Measurements from ENCODE around the gene BTBD3. TPM values are rescaled to one million over a fixed set of nuclear protein-coding genes. Genes with fewer than 3 reads are reported as not detected.
A peak's percentile ranks its signal among the peaks of the same experiment; 100 is the strongest.

The BTBD3 gene
- total and polyA plus RNA-seq, 4 donors: 5.1 to 25.6 (median 17.3) TPM

GRCh38 chr20:11891077-11891775 is 26.5 kb upstream of the BTBD3 start:
- ATAC-seq (ENCODE audit: low FRiP score) (peak; percentile 75), DNase-seq (peak; percentile 64 to 86)
- no peaks in the 10 kb centered on the region for H3K27me3 ChIP-seq (ENCODE audit: control insufficient read depth in 1 of 2, insufficient read depth in 2 of 2, low read length in 1 of 2)
- WGBS, 2 donors: 0 to 1% methylated on average over 52 to 72 of the region's 72 CpGs
- no peaks in the 10 kb centered on the region for H3K9me3 ChIP-seq (ENCODE audit: control insufficient read depth, low read length)
- H3K27ac ChIP-seq (ENCODE audit: low read depth in 1 of 2, low read length in 2 of 2): peak overlapping the region; percentile 43 to 84
- H3K4me3 ChIP-seq (ENCODE audit: low read length in 2 of 2): peak overlapping the region; percentile 62 to 89
- H3K4me1 ChIP-seq (ENCODE audit: control insufficient read depth in 1 of 2, insufficient read depth in 2 of 2, low read length in 2 of 2): peaks cover 0 to 4% of the 10 kb centered on the region in 2 donors
- intact Hi-C loops (cut with DNase I): no loop called here
- H3K36me3 ChIP-seq (ENCODE audit: control insufficient read depth in 1 of 2, insufficient read depth in 2 of 2, low read length in 1 of 2): no peaks in the 10 kb centered on the region

GRCh38 chr20:11891776-11892545 is 25.7 kb upstream of the BTBD3 start:
- intact Hi-C loops (cut with DNase I): no loop called here
- H3K27me3 ChIP-seq (ENCODE audit: control insufficient read depth in 1 of 2, insufficient read depth in 2 of 2, low read length in 1 of 2): no peaks in the 10 kb centered on the region
- no peaks in the 10 kb centered on the region for H3K36me3 ChIP-seq (ENCODE audit: control insufficient read depth in 1 of 2, insufficient read depth in 2 of 2, low read length in 1 of 2)
- DNase-seq (peak in 1 of 2 donors; percentile 56), ATAC-seq (ENCODE audit: low FRiP score) (peak; percentile 64)
- 0% methylated on average over 17 of the region's 17 CpGs for WGBS, 2 donors
- peak overlapping the region; percentile 62 to 89 for H3K4me3 ChIP-seq (ENCODE audit: low read length in 2 of 2)
- no peaks in the 10 kb centered on the region for H3K9me3 ChIP-seq (ENCODE audit: control insufficient read depth, low read length)
- H3K27ac ChIP-seq (ENCODE audit: low read depth in 1 of 2, low read length in 2 of 2): peak overlapping the region in 1 of 2 donors; percentile 68
- H3K4me1 ChIP-seq (ENCODE audit: control insufficient read depth in 1 of 2, insufficient read depth in 2 of 2, low read length in 2 of 2): peaks cover 0 to 4% of the 10 kb centered on the region in 2 donors

DNA sequence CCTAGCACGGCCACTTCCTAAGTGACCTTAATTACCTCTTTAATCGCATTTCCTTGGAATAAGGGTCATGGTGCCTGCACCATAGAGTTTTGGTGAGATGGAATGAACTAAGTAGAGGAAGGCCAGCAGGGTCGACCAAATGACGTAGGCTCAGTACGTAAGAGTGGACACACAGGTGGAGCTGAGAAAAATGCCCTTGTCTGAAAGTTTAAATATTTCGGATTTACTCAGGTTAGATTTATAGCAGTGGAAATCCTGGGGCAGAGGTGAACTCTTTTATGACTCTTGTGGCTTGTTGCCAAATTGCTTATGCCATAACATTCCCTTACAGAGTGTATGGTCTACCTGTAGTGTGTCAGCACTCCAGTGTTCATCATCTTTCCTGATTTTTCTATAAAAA is 23.6 kb upstream of the BTBD3 start:
- intact Hi-C loops (cut with DNase I): no loop called here

GRCh38 chr20:11895861-11896387 is 21.8 kb upstream of the BTBD3 start:
- Histone ChIP-seq H3K4me3 (ENCODE audit: low read length in 2 of 2) (no peak overlapping the region), H3K36me3 (ENCODE audit: control insufficient read depth in 1 of 2, insufficient read depth in 2 of 2, low read length in 1 of 2) (no peaks in the 10 kb centered on the region), H3K27me3 (ENCODE audit: control insufficient read depth in 1 of 2, insufficient read depth in 2 of 2, low read length in 1 of 2) (no peaks in the 10 kb centered on the region), H3K9me3 (ENCODE audit: control insufficient read depth, low read length) (no peaks in the 10 kb centered on the region), H3K4me1 (ENCODE audit: control insufficient read depth in 1 of 2, insufficient read depth in 2 of 2, low read length in 2 of 2) (peaks cover 0 to 4% of the 10 kb centered on the region in 2 donors), H3K27ac (ENCODE audit: low read depth in 1 of 2, low read length in 2 of 2) (no peak overlapping the region)
- no peak for DNase-seq
- ATAC-seq (ENCODE audit: low FRiP score): no peak
- intact Hi-C loops (cut with DNase I): no loop called here
- WGBS, 2 donors: 9 to 15% methylated on average over 6 of the region's 6 CpGs

More for the DNA sequence above, 23.6 kb upstream of the BTBD3 start:
- DNase-seq (no peak), ATAC-seq (ENCODE audit: low FRiP score) (no peak)
- Histone ChIP-seq H3K4me3 (ENCODE audit: low read length in 2 of 2) (no peak overlapping the region), H3K9me3 (ENCODE audit: control insufficient read depth, low read length) (no peaks in the 10 kb centered on the region), H3K27ac (ENCODE audit: low read depth in 1 of 2, low read length in 2 of 2) (no peak overlapping the region), H3K36me3 (ENCODE audit: control insufficient read depth in 1 of 2, insufficient read depth in 2 of 2, low read length in 1 of 2) (no peaks in the 10 kb centered on the region), H3K4me1 (ENCODE audit: control insufficient read depth in 1 of 2, insufficient read depth in 2 of 2, low read length in 2 of 2) (peaks cover 0 to 4% of the 10 kb centered on the region in 2 donors), H3K27me3 (ENCODE audit: control insufficient read depth in 1 of 2, insufficient read depth in 2 of 2, low read length in 1 of 2) (no peaks in the 10 kb centered on the region)
- 90% methylated on average over 6 of the region's 6 CpGs for WGBS, 2 donors

- H3K9me3 ChIP-seq (ENCODE audit: control insufficient read depth, low read length): no peaks in the 10 kb centered on the region
- H3K27ac ChIP-seq (ENCODE audit: low read depth in 1 of 2, low read length in 2 of 2): no peak overlapping the region
- no peak for ATAC-seq (ENCODE audit: low FRiP score)
- WGBS, 2 donors: 96 to 97% methylated on average over 3 of the region's 3 CpGs
- peaks cover 0 to 1% of the 10 kb centered on the region in 2 donors for H3K4me1 ChIP-seq (ENCODE audit: control insufficient read depth in 1 of 2, insufficient read depth in 2 of 2, low read length in 2 of 2)
- intact Hi-C loops (cut with DNase I): no loop called here
- no peak for DNase-seq
- no peak overlapping the region for H3K4me3 ChIP-seq (ENCODE audit: low read length in 2 of 2)
- no peaks in the 10 kb centered on the region for H3K27me3 ChIP-seq (ENCODE audit: control insufficient read depth in 1 of 2, insufficient read depth in 2 of 2, low read length in 1 of 2)
- H3K36me3 ChIP-seq (ENCODE audit: control insufficient read depth in 1 of 2, insufficient read depth in 2 of 2, low read length in 1 of 2): no peaks in the 10 kb centered on the region
Measured at GRCh38 chr20:11901127-11901526, 16.6 kb upstream of the BTBD3 start.

DNA sequence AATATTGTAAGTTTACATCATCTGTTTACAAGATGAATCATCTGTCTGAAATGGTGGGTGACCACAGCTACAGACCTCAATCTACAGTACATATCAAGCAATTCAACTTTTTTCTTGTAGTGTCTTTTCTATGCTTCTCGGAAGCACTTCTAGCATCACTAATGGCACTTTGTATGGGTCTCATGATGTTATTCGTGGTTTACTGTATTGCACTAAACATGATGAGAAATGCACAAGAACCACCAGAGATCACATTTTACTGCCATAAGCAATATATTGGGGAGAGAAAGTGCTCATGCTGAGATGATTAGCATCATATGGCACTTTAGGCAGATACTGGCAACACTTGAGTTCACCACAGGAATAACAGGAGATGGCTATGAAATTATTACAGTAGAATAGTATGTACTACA is 15.4 kb upstream of the BTBD3 start:
- H3K27me3 ChIP-seq (ENCODE audit: control insufficient read depth in 1 of 2, insufficient read depth in 2 of 2, low read length in 1 of 2): no peaks in the 10 kb centered on the region
- H3K27ac ChIP-seq (ENCODE audit: low read depth in 1 of 2, low read length in 2 of 2): no peak overlapping the region
- H3K36me3 ChIP-seq (ENCODE audit: control insufficient read depth in 1 of 2, insufficient read depth in 2 of 2, low read length in 1 of 2): no peaks in the 10 kb centered on the region
- peaks cover 0 to 1% of the 10 kb centered on the region in 2 donors for H3K4me1 ChIP-seq (ENCODE audit: control insufficient read depth in 1 of 2, insufficient read depth in 2 of 2, low read length in 2 of 2)
- ATAC-seq (ENCODE audit: low FRiP score) (no peak), DNase-seq (no peak)
- WGBS, 2 donors: 96 to 97% methylated on average over 2 of the region's 2 CpGs
- no peaks in the 10 kb centered on the region for H3K9me3 ChIP-seq (ENCODE audit: control insufficient read depth, low read length)
- H3K4me3 ChIP-seq (ENCODE audit: low read length in 2 of 2): no peak overlapping the region
- intact Hi-C loops (cut with DNase I): no loop called here

DNA sequence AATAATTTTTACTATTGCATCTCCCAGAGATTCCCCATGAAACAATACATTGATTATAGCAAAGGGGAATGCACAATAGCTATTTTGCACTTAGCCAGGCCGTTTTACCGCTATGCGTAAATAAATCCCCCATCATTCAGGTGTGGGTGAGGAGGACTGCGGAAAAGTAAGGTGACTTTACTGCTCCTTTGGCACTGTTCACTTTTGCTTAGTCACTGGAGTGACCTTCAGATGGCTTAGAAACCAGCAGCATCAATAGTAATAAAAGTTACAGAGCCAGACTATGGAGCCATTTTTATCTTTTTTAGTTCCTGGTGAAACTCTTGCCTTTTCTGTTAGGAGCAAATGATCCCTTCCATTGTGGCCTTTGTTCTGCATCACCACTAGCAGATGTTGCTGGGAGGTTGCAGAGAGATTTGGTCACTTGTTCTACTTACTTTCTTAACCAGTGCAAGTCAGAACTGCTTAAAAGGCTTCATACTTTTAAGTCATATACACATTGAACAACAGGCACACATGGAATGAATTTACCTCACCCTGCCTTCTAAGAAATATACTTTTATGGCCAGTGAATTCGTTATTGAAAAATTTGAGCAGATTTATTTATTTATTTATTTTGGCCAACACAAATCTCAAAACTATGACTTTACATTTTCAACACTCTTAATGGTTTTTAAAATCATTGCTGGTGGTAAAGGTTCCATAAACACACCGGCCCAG is 12.1 kb upstream of the BTBD3 start:
- Histone ChIP-seq H3K4me1 (ENCODE audit: control insufficient read depth in 1 of 2, insufficient read depth in 2 of 2, low read length in 2 of 2) (peaks cover 0 to 1% of the 10 kb centered on the region in 2 donors), H3K4me3 (ENCODE audit: low read length in 2 of 2) (no peak overlapping the region), H3K9me3 (ENCODE audit: control insufficient read depth, low read length) (no peaks in the 10 kb centered on the region), H3K27ac (ENCODE audit: low read depth in 1 of 2, low read length in 2 of 2) (no peak overlapping the region), H3K36me3 (ENCODE audit: control insufficient read depth in 1 of 2, insufficient read depth in 2 of 2, low read length in 1 of 2) (no peaks in the 10 kb centered on the region), H3K27me3 (ENCODE audit: control insufficient read depth in 1 of 2, insufficient read depth in 2 of 2, low read length in 1 of 2) (no peaks in the 10 kb centered on the region)
- 71 to 76% methylated on average over 6 of the region's 6 CpGs for WGBS, 2 donors
- no peak for DNase-seq
- intact Hi-C loops (cut with DNase I): no loop called here
- no peak for ATAC-seq (ENCODE audit: low FRiP score)

DNA sequence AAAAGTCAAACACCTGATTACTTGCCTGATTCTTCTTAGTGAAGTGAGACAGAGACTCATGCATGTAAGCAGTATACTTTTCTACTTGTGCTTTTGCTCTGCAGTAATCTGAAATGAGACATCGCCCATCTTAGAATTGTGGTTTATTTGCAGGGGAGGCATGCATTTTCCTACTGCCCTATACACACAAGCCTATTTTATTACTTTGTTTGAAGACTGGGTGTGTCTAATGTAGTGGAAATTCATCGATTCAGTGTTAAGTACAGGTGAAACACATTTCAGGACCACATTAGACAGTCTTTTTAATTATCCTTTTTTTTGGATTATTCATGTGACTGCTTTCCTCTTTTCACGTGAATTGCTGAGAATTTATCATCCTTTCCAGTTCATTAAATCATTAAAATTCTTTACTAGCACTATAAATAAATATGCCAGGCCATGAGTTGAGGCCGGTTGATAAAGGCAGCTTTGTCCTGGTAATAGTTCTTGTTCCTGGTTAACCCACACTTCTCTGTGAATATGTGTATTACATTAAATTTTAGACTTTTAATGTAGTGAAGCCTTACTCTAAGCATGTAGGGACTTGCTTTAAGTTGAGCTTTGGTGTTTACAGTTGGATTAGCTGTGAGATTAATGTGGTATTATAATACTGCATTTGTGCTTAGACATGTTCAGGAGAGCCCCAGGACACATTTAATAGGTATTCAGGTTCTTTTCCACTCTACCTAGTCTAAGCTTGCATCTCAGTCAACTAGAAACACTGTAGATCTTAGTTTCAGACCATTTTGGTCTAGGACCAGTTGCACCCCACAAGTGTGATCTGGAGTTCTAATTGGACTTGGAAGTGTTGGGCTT is 10.8 kb upstream of the BTBD3 start:
- no peaks in the 10 kb centered on the region for H3K27me3 ChIP-seq (ENCODE audit: control insufficient read depth in 1 of 2, insufficient read depth in 2 of 2, low read length in 1 of 2)
- H3K36me3 ChIP-seq (ENCODE audit: control insufficient read depth in 1 of 2, insufficient read depth in 2 of 2, low read length in 1 of 2): no peaks in the 10 kb centered on the region
- intact Hi-C loops (cut with DNase I): no loop called here
- DNase-seq (no peak), ATAC-seq (ENCODE audit: low FRiP score) (no peak)
- H3K4me3 ChIP-seq (ENCODE audit: low read length in 2 of 2): no peak overlapping the region
- no peaks in the 10 kb centered on the region for H3K4me1 ChIP-seq (ENCODE audit: control insufficient read depth in 1 of 2, insufficient read depth in 2 of 2, low read length in 2 of 2)
- no peaks in the 10 kb centered on the region for H3K9me3 ChIP-seq (ENCODE audit: control insufficient read depth, low read length)
- no peak overlapping the region for H3K27ac ChIP-seq (ENCODE audit: low read depth in 1 of 2, low read length in 2 of 2)
- 50 to 52% methylated on average over 4 of the region's 4 CpGs for WGBS, 2 donors
